LNCaP clone FGC (cell line): ENCODE results near the gene KCNC2.
A peak's percentile ranks its signal among the peaks of the same experiment; 100 is the strongest.

Source experiments
- DNase-seq: peaks from one replicate; pipeline ENCODE4 v3.0.0-alpha.2; 2011; ENCODE audit warnings: low read depth
- H3K4me3 ChIP-seq: 2 replicates; pipeline ENCODE4 v1.5.1; 2011; ENCODE audit warnings: mild to moderate bottlenecking, low read depth, low read length, control low read depth
- TF ChIP-seq, protein P1 (sequence below): IDR thresholded peaks from 2 replicates; pipeline ENCODE4 v1.5.1; 2012; ENCODE audit warnings: mild to moderate bottlenecking; ENCODE audit not compliant: control insufficient read depth, insufficient read depth; ENCODE audit errors: extremely low read depth

The KCNC2 gene

DNA sequence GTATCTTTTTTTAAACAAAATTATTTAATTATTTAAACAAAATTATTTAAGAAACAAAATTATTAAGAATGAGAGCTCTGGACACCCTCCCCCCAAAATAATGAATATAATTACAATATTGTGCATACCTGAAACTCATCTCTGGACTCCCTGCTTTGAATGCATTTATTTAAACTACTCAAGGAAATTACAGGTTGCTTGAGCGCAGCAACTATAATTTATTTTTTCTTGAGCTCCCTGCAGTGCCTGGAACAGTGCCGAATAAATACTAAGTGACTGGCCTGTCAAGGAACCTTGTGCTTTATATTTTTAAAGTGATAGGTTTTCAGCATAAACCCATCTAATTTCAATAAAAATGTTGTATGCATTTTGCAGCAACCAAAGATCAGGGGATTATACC lies 93.9 kb downstream of the KCNC2 start:
- no peak overlapping the region for H3K4me3 ChIP-seq
- no peak for DNase-seq
- TF ChIP-seq, protein P1, sequence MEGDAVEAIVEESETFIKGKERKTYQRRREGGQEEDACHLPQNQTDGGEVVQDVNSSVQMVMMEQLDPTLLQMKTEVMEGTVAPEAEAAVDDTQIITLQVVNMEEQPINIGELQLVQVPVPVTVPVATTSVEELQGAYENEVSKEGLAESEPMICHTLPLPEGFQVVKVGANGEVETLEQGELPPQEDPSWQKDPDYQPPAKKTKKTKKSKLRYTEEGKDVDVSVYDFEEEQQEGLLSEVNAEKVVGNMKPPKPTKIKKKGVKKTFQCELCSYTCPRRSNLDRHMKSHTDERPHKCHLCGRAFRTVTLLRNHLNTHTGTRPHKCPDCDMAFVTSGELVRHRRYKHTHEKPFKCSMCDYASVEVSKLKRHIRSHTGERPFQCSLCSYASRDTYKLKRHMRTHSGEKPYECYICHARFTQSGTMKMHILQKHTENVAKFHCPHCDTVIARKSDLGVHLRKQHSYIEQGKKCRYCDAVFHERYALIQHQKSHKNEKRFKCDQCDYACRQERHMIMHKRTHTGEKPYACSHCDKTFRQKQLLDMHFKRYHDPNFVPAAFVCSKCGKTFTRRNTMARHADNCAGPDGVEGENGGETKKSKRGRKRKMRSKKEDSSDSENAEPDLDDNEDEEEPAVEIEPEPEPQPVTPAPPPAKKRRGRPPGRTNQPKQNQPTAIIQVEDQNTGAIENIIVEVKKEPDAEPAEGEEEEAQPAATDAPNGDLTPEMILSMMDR: no peak

GRCh38 chr12:75103822-75104221 lies 105.8 kb downstream of the KCNC2 start:
- H3K4me3 ChIP-seq: no peak overlapping the region
- TF ChIP-seq, protein P1: no peak
- no peak for DNase-seq

DNA sequence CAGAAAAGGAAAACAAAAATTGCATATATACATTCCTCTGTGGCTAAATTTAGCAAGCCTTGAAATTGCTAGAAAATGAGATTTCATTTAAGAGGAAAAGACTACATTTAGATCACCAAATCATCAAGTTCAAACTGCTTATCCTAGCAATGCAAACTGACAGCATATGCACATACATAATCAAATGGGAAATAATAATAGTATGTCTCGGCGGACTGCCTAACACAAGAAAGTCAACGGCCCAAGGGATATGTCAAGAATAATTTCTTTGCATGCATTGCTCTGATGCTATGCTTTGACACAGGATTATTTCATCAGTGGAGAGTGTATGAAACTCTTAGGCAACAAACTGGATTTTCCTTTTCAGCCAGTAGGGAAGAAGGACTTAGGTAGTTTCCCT lies 107.9 kb downstream of the KCNC2 start:
- H3K4me3 ChIP-seq: no peak overlapping the region
- no peak for DNase-seq
- TF ChIP-seq, protein P1: no peak

GRCh38 chr12:75099210-75099609 lies 110.4 kb downstream of the KCNC2 start:
- no peak overlapping the region for H3K4me3 ChIP-seq
- no peak for DNase-seq
- TF ChIP-seq, protein P1: no peak

DNA sequence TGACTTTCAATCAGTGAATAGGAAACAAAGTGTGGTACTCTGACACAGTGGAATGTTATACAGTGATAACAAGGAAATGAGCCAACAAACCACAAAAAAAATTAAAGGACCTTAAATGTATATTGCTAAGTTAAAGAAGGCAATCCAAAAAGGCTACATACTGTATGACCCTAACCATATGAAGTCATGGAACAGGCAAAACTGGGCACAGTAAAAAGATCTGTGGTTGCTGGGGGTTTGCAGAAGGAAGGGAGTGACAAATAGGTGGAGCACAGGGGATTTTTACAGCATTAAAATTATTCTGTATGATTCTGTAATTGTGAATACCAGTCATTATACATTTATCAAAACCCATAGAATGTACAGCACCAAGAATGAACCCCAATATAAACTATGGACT lies 112.6 kb downstream of the KCNC2 start:
- no peak overlapping the region for H3K4me3 ChIP-seq
- DNase-seq: no peak
- TF ChIP-seq, protein P1: no peak

DNA sequence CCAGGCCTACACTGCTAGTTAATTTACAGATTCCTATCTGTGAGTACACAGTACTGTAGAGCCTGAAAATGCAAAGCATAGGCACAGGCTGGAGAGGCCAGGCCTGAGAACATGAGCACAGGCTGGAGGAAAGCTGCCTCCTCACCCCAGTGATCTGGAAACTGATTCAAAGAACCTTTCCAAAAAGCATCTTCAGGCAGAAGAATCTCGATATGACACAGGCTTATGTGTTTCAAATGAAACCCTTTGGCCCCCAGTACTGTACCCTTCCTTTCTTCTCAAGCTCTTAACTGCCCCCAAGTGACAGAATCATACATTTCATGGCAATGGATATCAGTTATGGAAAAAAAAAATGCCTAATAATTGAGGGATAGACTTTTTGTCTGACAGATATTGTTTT lies 122.0 kb downstream of the KCNC2 start:
- TF ChIP-seq, protein P1: peak; percentile 52
- peak; percentile 23 for DNase-seq

GRCh38 chr12:75086091-75087038 lies 123.3 kb downstream of the KCNC2 start:
- TF ChIP-seq, protein P1: no peak
- H3K4me3 ChIP-seq: no peak overlapping the region
- no peak for DNase-seq

More for the DNA sequence above, 122.0 kb downstream of the KCNC2 start:
- H3K4me3 ChIP-seq: no peak overlapping the region
